Mucosa of stomach (tissue), 1 donor: ENCODE measurements around the gene THOC3.
"Not testable (repeated sequence)": the region's sequence is repeated elsewhere in the genome, so short reads cannot be mapped to it uniquely, and the experiment has no call there.

Experiments
- H3K27me3 ChIP-seq: one replicate; pipeline ENCODE4 v1.7.0; 2013; ENCODE audit warnings: mild to moderate bottlenecking, low read length; ENCODE audit not compliant: control insufficient read depth, insufficient read depth
- H3K36me3 ChIP-seq: one replicate; pipeline ENCODE4 v1.7.0; 2013; ENCODE audit warnings: low read length; ENCODE audit not compliant: control insufficient read depth, insufficient read depth
- H3K4me1 ChIP-seq: one replicate; pipeline ENCODE4 v1.7.0; 2013; ENCODE audit warnings: mild to moderate bottlenecking, low read length; ENCODE audit not compliant: control insufficient read depth, insufficient read depth
- H3K4me3 ChIP-seq: one replicate; pipeline ENCODE4 v1.7.0; 2013; ENCODE audit warnings: low read length
- H3K9ac ChIP-seq: one replicate; pipeline ENCODE4 v1.7.0; 2013; ENCODE audit warnings: mild to moderate bottlenecking, low read length, moderate library complexity
- H3K9me3 ChIP-seq: one replicate; pipeline ENCODE4 v1.7.0; 2013; ENCODE audit warnings: mild to moderate bottlenecking, low read length, moderate library complexity; ENCODE audit not compliant: control insufficient read depth
- donor health status: Pancreatic carcinoma.

The THOC3 gene

DNA sequence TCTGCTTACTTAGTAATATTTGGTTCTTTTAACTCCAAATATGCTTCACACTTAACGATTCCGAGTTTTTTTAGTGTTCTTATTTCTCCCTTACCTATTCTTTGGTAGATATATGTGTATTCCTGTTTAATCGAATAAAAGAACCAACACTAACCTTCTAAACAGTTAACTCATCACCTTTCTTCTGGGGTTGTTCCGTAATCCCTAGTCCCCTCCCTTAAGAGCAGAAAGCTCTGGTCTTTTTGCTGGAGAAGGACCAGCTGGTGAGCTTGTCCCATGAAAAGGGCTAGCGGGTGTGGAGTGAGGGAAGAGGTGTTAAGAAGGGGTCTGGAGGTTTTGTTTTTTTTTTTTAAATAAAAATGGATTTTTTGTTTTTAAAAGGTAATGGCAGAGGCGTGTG is 266 bp upstream of the THOC3 start:
- H3K4me3 ChIP-seq, result peak overlapping the region; percentile 14
- not testable (repeated sequence) for H3K9ac ChIP-seq, H3K9me3 ChIP-seq, H3K27me3 ChIP-seq, H3K36me3 ChIP-seq, H3K4me1 ChIP-seq

GRCh38 chr5:175962329-175962728 is 5.8 kb downstream of the THOC3 start:
- not testable (repeated sequence) for H3K4me3 ChIP-seq, H3K9ac ChIP-seq, H3K36me3 ChIP-seq, H3K4me1 ChIP-seq, H3K9me3 ChIP-seq, H3K27me3 ChIP-seq

- H3K9ac ChIP-seq, H3K4me1 ChIP-seq, H3K4me3 ChIP-seq, H3K36me3 ChIP-seq, H3K27me3 ChIP-seq, H3K9me3 ChIP-seq: not testable (repeated sequence)
Measured at GRCh38 chr5:175960228-175960627, 7.9 kb downstream of the THOC3 start.

DNA sequence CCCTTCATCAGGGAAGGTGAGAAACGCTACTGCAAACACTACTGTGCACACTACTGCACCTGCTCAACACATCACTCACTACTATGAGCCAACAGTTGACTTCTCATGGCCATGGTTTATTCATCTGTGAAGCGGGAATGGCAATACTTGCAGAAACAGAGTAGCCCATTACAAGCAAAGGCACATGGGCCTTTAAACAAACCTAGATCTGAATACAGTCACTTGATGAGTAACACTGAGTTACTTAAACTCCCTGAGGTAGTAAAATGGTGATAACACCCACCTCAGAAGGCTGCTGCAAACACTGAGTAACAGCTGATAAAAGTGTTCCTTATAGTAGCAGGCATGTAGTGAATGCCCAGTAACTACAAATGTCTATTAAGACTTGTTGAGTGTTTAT is 9.6 kb downstream of the THOC3 start:
- H3K36me3 ChIP-seq, H3K9ac ChIP-seq, H3K4me3 ChIP-seq, H3K27me3 ChIP-seq, H3K9me3 ChIP-seq, H3K4me1 ChIP-seq: not testable (repeated sequence)

DNA sequence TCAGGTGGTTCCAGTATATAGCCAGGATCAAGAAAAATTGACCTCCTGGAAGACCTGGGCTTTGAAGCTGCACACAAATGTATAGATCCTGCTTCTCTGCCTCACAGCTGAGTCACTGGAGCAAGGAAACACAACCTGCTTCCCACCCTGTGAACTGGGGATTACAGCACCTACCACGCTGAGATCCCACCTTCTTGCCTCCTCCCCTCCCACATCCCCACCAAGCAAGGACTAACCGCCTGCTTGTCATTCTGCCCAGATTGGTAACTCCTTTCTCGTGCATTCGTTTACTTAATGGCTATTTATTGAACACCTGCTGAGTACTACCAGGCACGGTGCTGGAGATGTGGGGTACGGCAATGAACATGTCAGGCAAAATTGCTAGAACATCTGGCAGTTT is 14.0 kb downstream of the THOC3 start:
- H3K9ac ChIP-seq, H3K27me3 ChIP-seq, H3K4me3 ChIP-seq, H3K4me1 ChIP-seq, H3K9me3 ChIP-seq, H3K36me3 ChIP-seq: not testable (repeated sequence)

DNA sequence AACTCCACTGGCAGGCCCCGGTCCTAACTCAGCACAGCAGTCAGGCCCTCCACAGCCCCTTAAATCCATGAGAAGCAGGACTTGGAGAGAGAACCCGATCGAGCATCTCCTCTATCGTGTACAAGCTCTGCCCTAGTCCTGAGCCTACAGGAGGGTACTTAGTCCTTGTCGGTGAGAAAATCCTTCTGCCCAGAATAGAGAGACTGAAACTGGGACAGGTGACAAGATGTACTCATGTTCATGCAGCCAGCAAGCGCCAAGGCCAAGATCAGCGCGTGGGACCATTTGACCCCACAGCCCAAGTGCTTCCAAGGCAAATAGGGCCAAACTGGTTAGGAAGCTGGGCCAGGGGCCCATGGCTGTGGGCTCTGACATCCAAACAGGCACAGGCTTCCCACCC is 15.3 kb downstream of the THOC3 start:
- not testable (repeated sequence) for H3K9me3 ChIP-seq, H3K36me3 ChIP-seq, H3K4me1 ChIP-seq, H3K4me3 ChIP-seq, H3K27me3 ChIP-seq, H3K9ac ChIP-seq

GRCh38 chr5:175951339-175951969 is 16.7 kb downstream of the THOC3 start:
- H3K27me3 ChIP-seq, H3K9me3 ChIP-seq, H3K4me1 ChIP-seq, H3K36me3 ChIP-seq, H3K9ac ChIP-seq, H3K4me3 ChIP-seq: not testable (repeated sequence)

GRCh38 chr5:175948329-175949108 is 19.6 kb downstream of the THOC3 start:
- not testable (repeated sequence) for H3K27me3 ChIP-seq, H3K4me3 ChIP-seq, H3K4me1 ChIP-seq, H3K9ac ChIP-seq, H3K9me3 ChIP-seq, H3K36me3 ChIP-seq

DNA sequence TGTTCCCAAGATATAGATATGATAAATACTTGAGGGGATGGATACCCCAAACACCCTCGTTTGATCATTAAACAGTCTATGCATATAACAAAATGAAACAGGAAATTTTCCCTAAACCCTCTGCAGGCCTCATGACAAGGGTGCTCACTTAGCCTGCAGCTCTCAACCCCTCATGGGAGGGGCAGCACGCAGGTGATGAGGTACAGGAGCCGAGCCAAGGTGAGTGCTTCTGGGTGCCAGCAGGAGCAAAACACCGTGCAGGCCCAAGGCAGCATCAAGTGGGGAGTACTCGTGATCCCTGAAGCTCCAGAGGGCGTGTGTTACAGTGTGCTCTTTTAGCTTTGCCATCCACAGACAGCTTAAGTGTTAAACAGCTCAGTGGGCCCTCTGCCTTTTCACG is 24.9 kb downstream of the THOC3 start:
- not testable (repeated sequence) for H3K27me3 ChIP-seq, H3K4me1 ChIP-seq, H3K4me3 ChIP-seq, H3K9ac ChIP-seq, H3K9me3 ChIP-seq, H3K36me3 ChIP-seq

GRCh38 chr5:175940632-175941031 is 27.5 kb downstream of the THOC3 start:
- H3K4me1 ChIP-seq, H3K36me3 ChIP-seq, H3K9me3 ChIP-seq, H3K9ac ChIP-seq, H3K4me3 ChIP-seq, H3K27me3 ChIP-seq: not testable (repeated sequence)

GRCh38 chr5:175938489-175938888 is 29.6 kb downstream of the THOC3 start:
- not testable (repeated sequence) for H3K4me3 ChIP-seq, H3K9ac ChIP-seq, H3K27me3 ChIP-seq, H3K36me3 ChIP-seq, H3K9me3 ChIP-seq, H3K4me1 ChIP-seq

DNA sequence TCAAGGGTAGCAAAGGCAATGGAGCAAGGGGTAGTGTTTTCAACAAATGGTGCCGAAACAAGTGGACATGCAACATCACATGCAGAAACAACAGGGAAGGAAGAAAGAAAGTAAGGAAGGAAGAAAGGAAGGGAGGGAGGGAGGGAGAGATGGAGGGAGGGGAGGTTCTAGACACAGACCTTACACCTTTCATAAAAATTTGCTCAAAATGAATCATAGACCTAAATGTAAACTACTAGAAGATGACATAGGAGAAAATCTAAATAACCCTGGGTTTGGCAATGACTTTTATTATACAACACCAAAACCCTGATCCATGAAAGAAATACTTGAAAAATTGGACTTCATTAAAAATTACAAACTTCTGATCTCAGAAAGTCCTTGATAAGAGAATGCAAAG is 39.4 kb downstream of the THOC3 start:
- H3K9me3 ChIP-seq, H3K4me3 ChIP-seq, H3K9ac ChIP-seq, H3K36me3 ChIP-seq, H3K27me3 ChIP-seq, H3K4me1 ChIP-seq: not testable (repeated sequence)

GRCh38 chr5:175925106-175925505 is 43.0 kb downstream of the THOC3 start:
- not testable (repeated sequence) for H3K9ac ChIP-seq, H3K36me3 ChIP-seq, H3K9me3 ChIP-seq, H3K27me3 ChIP-seq, H3K4me3 ChIP-seq, H3K4me1 ChIP-seq
